IMR-90 (cell line): ENCODE measurements around the gene KAZN. TPM values are rescaled to one million over a fixed set of nuclear protein-coding genes. Genes with fewer than 3 reads are reported as not detected.

Experiments used
- ATAC-seq: fragments of 200-7000 bp; cut with Tn5 transposase; 2 replicates; pipeline ENCODE4 v1.9.1; 2020; ENCODE audit warnings: low read depth, mild to moderate bottlenecking, moderate library complexity
- BruUV-seq: library from RNA; stranded (reverse); fragments of 400-500 nt; replicated peaks from 2 replicates; lab custom pipeline; 2021; lab: Mats Ljungman, UMichigan
- CTCF ChIA-PET: fragments of 300-600 bp; formaldehyde crosslinking; extraction: SDS; loops from one replicate; lab custom pipeline; 2021; ENCODE audit warnings: antibody characterized with exemption; lab: Yijun Ruan, JAX
- POLR2A ChIA-PET: fragments of 300-600 bp; sonication (Branson Sonifier 250); formaldehyde crosslinking; loops from one replicate; lab custom pipeline; 2022; ENCODE audit warnings: antibody characterized with exemption; ENCODE audit not compliant: unreplicated experiment; lab: Charles Lee
- DNase-seq: peaks from one replicate; pipeline ENCODE4 v3.0.0; 2013
- H2AFZ ChIP-seq: replicated peaks from 2 replicates; pipeline ENCODE3; 2013; ENCODE audit warnings: low read length, mild to moderate bottlenecking; ENCODE audit not compliant: poor library complexity
- H2AK5ac ChIP-seq: 2 replicates; pipeline ENCODE4 v1.6.1; 2013; ENCODE audit warnings: low read depth, low read length, inconsistent platforms
- H2AK9ac ChIP-seq: replicated peaks from 2 replicates; pipeline ENCODE3; 2013; ENCODE audit warnings: mild to moderate bottlenecking, low read depth, low read length, moderate library complexity; ENCODE audit not compliant: poor library complexity
- H2BK120ac ChIP-seq: 2 replicates; pipeline ENCODE4 v1.6.1; 2013; ENCODE audit warnings: low read depth, low read length, inconsistent platforms
- H2BK15ac ChIP-seq: 3 replicates; pipeline ENCODE4 v1.6.1; 2013; ENCODE audit warnings: low read depth, low read length, inconsistent platforms
- H2BK20ac ChIP-seq: 2 replicates; pipeline ENCODE4 v1.6.1; 2013; ENCODE audit warnings: low read depth, mild to moderate bottlenecking, inconsistent platforms, low read length, moderate library complexity
- H2BK5ac ChIP-seq: 2 replicates; pipeline ENCODE4 v1.6.1; 2013; ENCODE audit warnings: mild to moderate bottlenecking, low read depth, low read length, inconsistent platforms; ENCODE audit not compliant: poor library complexity, severe bottlenecking
- H3K14ac ChIP-seq: replicated peaks from 2 replicates; pipeline ENCODE4 v1.6.1; 2013; ENCODE audit warnings: low read depth, low read length, inconsistent platforms
- H3K18ac ChIP-seq: 2 replicates; pipeline ENCODE4 v1.6.1; 2013; ENCODE audit warnings: low read depth, low read length, control low read depth
- H3K23ac ChIP-seq: 2 replicates; pipeline ENCODE4 v1.6.1; 2013; ENCODE audit warnings: low read depth, low read length, inconsistent platforms
- H3K27ac ChIP-seq: 2 replicates; pipeline ENCODE4 v1.5.1; 2013; ENCODE audit warnings: mild to moderate bottlenecking, control low read depth, low read length; ENCODE audit not compliant: insufficient read depth
- H3K27me3 ChIP-seq: 2 replicates; pipeline ENCODE4 v1.6.1; 2013; ENCODE audit warnings: low read length; ENCODE audit not compliant: control insufficient read depth, insufficient read depth
- H3K36me3 ChIP-seq: 2 replicates; pipeline ENCODE4 v1.6.1; 2013; ENCODE audit warnings: low read length, mixed read lengths; ENCODE audit not compliant: control insufficient read depth, insufficient read depth
- H3K4ac ChIP-seq: 2 replicates; pipeline ENCODE4 v1.6.1; 2013; ENCODE audit warnings: low read depth, low read length, inconsistent platforms
- H3K4me1 ChIP-seq: 2 replicates; pipeline ENCODE4 v1.6.1; 2013; ENCODE audit warnings: low read length, mixed read lengths; ENCODE audit not compliant: control insufficient read depth, insufficient read depth
- H3K4me2 ChIP-seq: 2 replicates; pipeline ENCODE4 v1.6.1; 2013; ENCODE audit warnings: low read depth, mild to moderate bottlenecking, control low read depth, low read length, moderate library complexity
- H3K4me3 ChIP-seq: 2 replicates; pipeline ENCODE4 v1.5.1; 2013; ENCODE audit warnings: low read depth, mild to moderate bottlenecking, control low read depth, low read length, moderate library complexity; ENCODE audit not compliant: insufficient read depth
- H3K56ac ChIP-seq: 2 replicates; pipeline ENCODE4 v1.6.1; 2013; ENCODE audit warnings: low read length, inconsistent platforms; ENCODE audit not compliant: insufficient read depth; ENCODE audit errors: extremely low read depth
- H3K79me1 ChIP-seq, 2 experiments: 2 replicates each; pipeline ENCODE4 v1.6.1; 2013; ENCODE audit warnings: low read length in 2 of 2, inconsistent platforms in 1 of 2, low read depth in 1 of 2
- H3K9ac ChIP-seq: 2 replicates; pipeline ENCODE4 v1.6.1; 2013; ENCODE audit warnings: low read depth, low read length, control low read depth
- H3K9me1 ChIP-seq: 2 replicates; pipeline ENCODE4 v1.6.1; 2013; ENCODE audit warnings: low read length, inconsistent platforms; ENCODE audit not compliant: insufficient read depth
- H3K9me3 ChIP-seq: 2 replicates; pipeline ENCODE4 v1.6.1; 2013; ENCODE audit warnings: low read length; ENCODE audit not compliant: control insufficient read depth, insufficient read depth
- H4K20me1 ChIP-seq: 2 replicates; pipeline ENCODE4 v1.6.1; 2013; ENCODE audit warnings: low read length, inconsistent platforms; ENCODE audit not compliant: insufficient read depth
- H4K5ac ChIP-seq: 2 replicates; pipeline ENCODE4 v1.6.1; 2013; ENCODE audit warnings: mild to moderate bottlenecking, low read depth, low read length, control low read depth
- H4K8ac ChIP-seq, 2 experiments: 2 replicates each; pipeline ENCODE4 v1.6.1; 2013; ENCODE audit warnings: low read depth in 2 of 2, low read length in 2 of 2, control low read depth in 1 of 2, inconsistent platforms in 1 of 2
- H4K91ac ChIP-seq: 2 replicates; pipeline ENCODE4 v1.6.1; 2013; ENCODE audit warnings: low read depth, low read length, inconsistent platforms; ENCODE audit not compliant: insufficient read depth
- CHD1 ChIP-seq: IDR thresholded peaks from 2 replicates; pipeline ENCODE4 v1.6.1; 2012; ENCODE audit warnings: low read depth, low read length, improper control_type of control experiment
- FOS ChIP-seq: fragments of 150-350 bp; IDR thresholded peaks from 2 replicates; pipeline ENCODE4 v1.6.1; 2016; ENCODE audit warnings: low read depth, low read length
- MAFK ChIP-seq: IDR thresholded peaks from 2 replicates; pipeline ENCODE4 v1.6.1; 2012; ENCODE audit warnings: low read depth, low read length, improper control_type of control experiment
- MAZ ChIP-seq: IDR thresholded peaks from 2 replicates; pipeline ENCODE4 v1.6.1; 2012; ENCODE audit warnings: low read depth, mild to moderate bottlenecking, low read length, improper control_type of control experiment, moderate library complexity, borderline replicate concordance
- NFE2L2 ChIP-seq: fragments of 150-350 bp; IDR thresholded peaks from 2 replicates; pipeline ENCODE4 v1.6.1; 2016; ENCODE audit warnings: low read depth, mild to moderate bottlenecking, low read length
- RCOR1 ChIP-seq: IDR thresholded peaks from 2 replicates; pipeline ENCODE4 v1.6.1; 2012; ENCODE audit warnings: mild to moderate bottlenecking, low read length, improper control_type of control experiment; ENCODE audit not compliant: insufficient replicate concordance
- RFX5 ChIP-seq: IDR thresholded peaks from 2 replicates; pipeline ENCODE4 v1.8.0; 2012; ENCODE audit warnings: low read depth, mild to moderate bottlenecking, low read length, moderate library complexity
- SMC3 ChIP-seq: fragments of 150-350 bp; IDR thresholded peaks from 2 replicates; pipeline ENCODE4 v1.6.1; 2016; ENCODE audit warnings: low read depth, mild to moderate bottlenecking, antibody characterized with exemption, low read length, moderate library complexity
- WGBS, 2 experiments: methylation state at CpG; one replicate each; pipeline versions ENCODE4 v1.1.5 to v1.1.7; 2013; ENCODE audit warnings: missing lambda C conversion rate in 2 of 2; ENCODE audit not compliant: insufficient read length in 1 of 2; ENCODE audit errors: extremely low coverage in 2 of 2; 5-methylcytosine and 5-hydroxymethylcytosine counted together
- dilution Hi-C: fragments of 300-500 bp; cut with HindIII; formaldehyde crosslinking; loops from one replicate; pipeline ENCODE4 v1.14.3; 2018; ENCODE audit warnings: low sequenced_read_pairs; ENCODE audit not compliant: unreplicated experiment
- in situ Hi-C: fragments of 300-500 bp; cut with MboI; formaldehyde crosslinking; loops from 3 replicates; pipeline ENCODE4 v1.14.3; 2019; ENCODE audit warnings: low sequenced_read_pairs, inconsistent platforms, mixed read lengths
- intact Hi-C: fragments of 100-400 bp; cut with micrococcal nuclease; formaldehyde crosslinking; loops from 2 replicates; pipeline ENCODE4 v1.10.0; 2022
- polyA plus RNA-seq, 3 experiments: library from polyadenylated mRNA; depleted of rRNA; stranded (reverse); fragments of >200 nt; gene quantifications; 2 replicates each; pipeline ENCODE4 v1.2.3, GENCODE V29; 2012; ENCODE audit warnings: low replicate concordance in 1 of 3
- total RNA-seq: library from RNA; depleted of rRNA; stranded (reverse); fragments of >200 nt; gene quantifications from 2 replicates; pipeline ENCODE4 v1.2.3, GENCODE V29; 2012

Gene KAZN
- total and polyA plus RNA-seq, 2 of the 4 experiments (the other 2 are of a cell fraction), result 5.2 to 10.5 TPM

GRCh38 chr1:14969006-14969405 is 370.5 kb downstream of the KAZN start:
- Histone ChIP-seq H3K18ac (no peak overlapping the region), H3K4me3 (no peak overlapping the region), H3K9me1 (peaks cover 16% of the 10 kb centered on the region; the same call in 1 of the 2 replicates), H4K5ac (no peak overlapping the region), H3K36me3 (peaks cover 7% of the 10 kb centered on the region), H3K9me3 (peaks cover 8% of the 10 kb centered on the region), H3K23ac (no peak overlapping the region), H4K20me1 (peaks cover 16% of the 10 kb centered on the region; the same call in 1 of the 2 replicates), H2BK5ac (peak overlapping the region; percentile 51), H2BK15ac (no peak overlapping the region), H2AK9ac (peak overlapping the region; percentile 73), H3K27ac (peak overlapping the region; percentile 86), H3K14ac (0 out of 2 replicates have a peak overlapping the region, but pooled peaks have one; percentile 16), H3K4ac (no peak overlapping the region), H2BK120ac (peak overlapping the region; percentile 26; the same call in 1 of the 2 replicates), H3K79me1 (peaks cover 41 to 74% of the 10 kb centered on the region in 2 experiments), H3K27me3 (no peaks in the 10 kb centered on the region), H3K4me2 (0 out of 2 replicates have a peak overlapping the region, but pooled peaks have one; percentile 29), H2AK5ac (peak overlapping the region; percentile 46; the same call in 1 of the 2 replicates), H4K91ac (0 out of 2 replicates have a peak overlapping the region, but pooled peaks have one; percentile 0), H2BK20ac (no peak overlapping the region), H3K56ac (no peak overlapping the region), H4K8ac (peak overlapping the region in 1 of 2 experiments; percentile 19; a peak in 1 of 4 replicates), H3K9ac (peak overlapping the region; percentile 58; the same call in 1 of the 2 replicates), H2AFZ (no peak overlapping the region), H3K4me1 (peaks cover 24% of the 10 kb centered on the region)
- ChIA-PET POLR2A (no interaction called here), CTCF (no interaction called here)
- dilution Hi-C loops, result no loop called here
- DNase-seq (no peak), ATAC-seq (no peak)
- no CpG with 5 or more reads among the region's 7 CpGs for WGBS, 2 experiments
- no TSS peak for BruUV-seq
- in situ Hi-C loops, result no loop called here
- TF ChIP-seq NFE2L2 (no peak), MAZ (no peak), SMC3 (no peak), CHD1 (no peak), FOS (no peak; the same call in 1 of the 2 replicates), RCOR1 (no peak), RFX5 (no peak), MAFK (no peak)
- intact Hi-C loops, result loop anchor here (2.0 kb wide), 1 partner anchor 22 kb away; no protein-coding TSS in a partner anchor
